HG03460 (cell line): ENCODE measurements around the gene TFF2.

ENCODE experiments used
- ATAC-seq: cut with Tn5 transposase; IDR thresholded peaks from one replicate; pipeline ENCODE4 v1.9.1; 2021; ENCODE audit not compliant: unreplicated experiment

TFF2 gene, protein sequence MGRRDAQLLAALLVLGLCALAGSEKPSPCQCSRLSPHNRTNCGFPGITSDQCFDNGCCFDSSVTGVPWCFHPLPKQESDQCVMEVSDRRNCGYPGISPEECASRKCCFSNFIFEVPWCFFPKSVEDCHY

GRCh38 chr21:42350927-42351426 lies at the start of gene TFF2:
TFF2 (minus strand) TSS chr21:42350994; CDS start chr21:42350957, 37 bp downstream.
- ATAC-seq = no peak

DNA sequence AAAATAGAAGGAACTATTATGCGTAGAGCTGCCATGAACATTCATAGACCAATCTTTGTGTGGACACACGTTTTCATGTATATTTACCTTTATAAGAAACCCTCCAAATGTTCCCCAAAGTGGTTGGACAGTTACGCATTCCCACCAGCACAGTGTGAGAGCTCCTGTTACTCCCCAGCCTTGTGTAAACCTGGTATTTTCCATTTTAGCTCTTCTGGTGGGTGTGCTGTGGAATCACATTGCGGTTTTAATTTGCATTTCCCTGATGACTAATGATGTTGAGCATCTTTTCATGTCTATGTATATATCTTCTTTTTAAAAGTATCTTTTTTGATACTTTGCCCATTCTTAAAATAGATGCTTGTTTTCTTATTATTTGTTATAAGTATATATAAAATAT lies 49.7 kb upstream of the TFF2 start:
- no peak for ATAC-seq

DNA sequence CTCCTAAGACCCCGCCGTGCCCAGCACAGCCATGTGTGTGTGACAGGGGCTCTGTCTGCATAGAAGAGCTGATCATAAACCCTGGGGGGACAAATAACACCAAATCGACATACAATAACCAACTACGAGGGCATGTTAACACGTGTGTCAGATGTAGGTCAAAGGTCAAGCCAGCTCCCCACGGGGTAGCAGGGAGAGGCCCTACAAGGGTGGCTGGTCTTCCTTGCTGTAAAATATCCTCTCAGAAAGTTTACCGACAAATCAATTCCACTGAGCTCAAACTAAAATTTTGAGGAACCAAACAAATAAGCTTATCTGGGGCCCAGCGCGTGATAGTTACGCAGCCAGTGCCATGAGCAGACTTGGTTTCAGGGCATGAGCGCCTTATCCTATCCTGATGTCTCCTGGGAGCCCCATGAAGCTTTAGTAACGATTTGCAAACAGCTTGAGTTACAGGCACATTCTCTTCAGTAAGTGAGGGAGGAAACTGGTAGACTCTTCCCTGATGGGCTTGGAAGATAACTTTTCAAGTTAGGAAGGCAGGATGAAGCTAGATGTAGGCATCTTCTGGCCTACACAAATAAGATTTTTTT lies 47.7 kb upstream of the TFF2 start:
- ATAC-seq = no peak

DNA sequence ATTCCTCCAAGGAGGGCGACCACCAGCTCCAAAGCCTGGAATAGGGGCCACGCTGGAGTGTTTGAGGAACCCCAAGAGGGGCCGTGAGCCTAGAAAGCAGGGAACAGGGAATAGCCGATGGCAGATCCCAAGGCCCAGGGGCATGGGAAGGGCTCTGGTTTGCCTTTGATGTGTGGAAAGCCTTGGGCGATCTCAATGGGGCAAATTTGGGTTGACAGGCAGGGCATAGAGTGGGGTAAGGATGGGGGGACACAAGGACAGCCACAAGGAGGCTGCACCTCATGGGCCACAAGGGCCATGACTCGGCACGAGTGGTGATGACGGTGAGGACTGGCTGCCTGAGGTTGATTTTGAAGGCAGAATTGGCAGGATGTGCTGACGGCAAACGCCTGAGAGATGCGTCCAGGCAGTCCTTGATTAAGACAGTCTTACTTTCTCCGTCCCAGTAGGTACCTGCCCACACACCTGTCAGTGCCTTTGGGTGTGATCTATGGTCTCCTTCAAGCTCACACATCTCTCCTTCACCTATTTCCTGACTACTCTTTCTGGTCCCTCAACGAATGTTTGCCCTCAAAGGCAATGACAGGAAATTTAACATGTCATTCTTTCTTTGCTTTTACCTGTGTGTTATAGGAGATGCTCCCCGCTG lies 47.1 kb upstream of the TFF2 start:
- ATAC-seq = no peak

- ATAC-seq = no peak
Observed at GRCh38 chr21:42396799-42397745, 46.3 kb upstream of the TFF2 start.

DNA sequence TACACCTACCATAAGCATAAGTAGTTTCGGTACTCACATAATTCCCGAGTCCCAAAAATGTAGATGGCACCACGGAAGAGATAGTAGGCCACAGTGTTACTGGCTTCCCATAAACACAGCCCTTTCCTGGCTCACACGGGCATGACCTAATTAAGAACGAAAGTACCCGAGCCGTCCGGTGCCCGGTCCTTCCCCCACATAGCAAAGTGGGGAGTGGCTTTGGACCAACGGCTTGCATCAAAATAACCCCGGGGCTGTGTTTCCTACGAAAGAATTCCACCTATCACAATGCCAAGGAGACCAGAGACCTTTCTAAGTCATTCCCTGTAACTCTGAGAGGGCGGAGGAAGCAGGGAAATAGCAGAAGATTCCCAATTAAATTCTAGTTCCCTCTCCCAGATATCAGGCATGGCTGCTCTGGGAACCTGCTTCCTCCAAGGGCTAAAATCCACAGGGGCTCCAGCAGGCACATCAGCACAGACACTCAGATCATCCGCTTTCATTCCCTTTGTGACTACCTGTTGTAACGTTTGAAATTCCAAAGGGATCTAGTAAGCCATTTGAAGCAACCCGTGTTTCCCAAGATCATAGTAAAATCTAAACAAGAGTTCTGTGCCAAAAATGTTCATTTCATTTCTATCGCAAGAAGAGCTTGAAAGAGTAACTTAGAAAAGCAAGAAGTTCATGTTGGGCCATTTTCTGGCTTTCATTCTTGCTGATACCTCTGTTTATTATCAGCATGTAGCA lies 45.3 kb upstream of the TFF2 start, which contains the start of gene TMPRSS3:
Gene TMPRSS3 (minus strand): TSS at position 148 of the 747 bp plus-strand sequence. CDS start 635 bp downstream, outside the sequence.
- ATAC-seq = no peak

DNA sequence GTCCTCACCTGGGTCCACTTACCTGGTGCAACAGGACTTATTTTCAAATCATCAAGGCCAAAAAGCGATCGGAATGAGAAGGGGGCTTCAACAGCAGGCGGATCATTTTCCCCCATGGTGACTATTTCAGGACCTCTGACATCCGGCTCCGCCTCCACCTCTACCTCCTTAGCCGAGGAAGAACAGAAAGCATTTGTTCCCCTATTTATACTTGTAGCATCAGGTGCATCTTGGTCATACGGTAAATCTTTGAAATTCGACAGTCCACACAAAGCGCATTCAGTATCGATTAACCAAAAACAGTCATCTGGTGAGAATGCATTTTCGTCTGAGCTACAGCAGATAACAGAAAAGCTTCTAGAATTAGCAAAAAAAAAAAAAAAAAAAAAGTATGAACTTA lies 44.5 kb upstream of the TFF2 start:
- ATAC-seq = no peak

DNA sequence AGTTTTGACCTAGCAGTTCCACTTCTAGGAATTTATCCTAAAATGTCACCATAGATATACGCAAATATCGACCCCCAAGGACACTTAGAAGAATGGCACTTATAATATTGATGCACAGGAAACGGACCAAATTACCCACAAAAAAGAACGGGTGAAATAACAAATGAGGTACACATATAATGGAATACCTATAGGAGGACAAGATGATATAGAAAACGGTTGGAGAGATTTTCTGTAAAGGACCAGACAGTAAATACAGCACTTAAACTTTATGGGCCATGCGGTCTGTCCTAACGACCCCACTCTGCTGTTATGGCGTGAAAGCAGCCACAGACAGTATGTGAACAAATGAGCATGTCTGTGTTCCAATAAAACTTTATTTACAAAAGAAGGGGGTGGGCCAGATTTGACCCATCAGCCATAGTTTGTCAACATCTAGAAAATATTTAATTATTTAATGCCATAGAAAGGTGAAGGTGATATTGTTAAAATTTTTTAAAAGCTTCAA lies 42.7 kb upstream of the TFF2 start:
- ATAC-seq = no peak

DNA sequence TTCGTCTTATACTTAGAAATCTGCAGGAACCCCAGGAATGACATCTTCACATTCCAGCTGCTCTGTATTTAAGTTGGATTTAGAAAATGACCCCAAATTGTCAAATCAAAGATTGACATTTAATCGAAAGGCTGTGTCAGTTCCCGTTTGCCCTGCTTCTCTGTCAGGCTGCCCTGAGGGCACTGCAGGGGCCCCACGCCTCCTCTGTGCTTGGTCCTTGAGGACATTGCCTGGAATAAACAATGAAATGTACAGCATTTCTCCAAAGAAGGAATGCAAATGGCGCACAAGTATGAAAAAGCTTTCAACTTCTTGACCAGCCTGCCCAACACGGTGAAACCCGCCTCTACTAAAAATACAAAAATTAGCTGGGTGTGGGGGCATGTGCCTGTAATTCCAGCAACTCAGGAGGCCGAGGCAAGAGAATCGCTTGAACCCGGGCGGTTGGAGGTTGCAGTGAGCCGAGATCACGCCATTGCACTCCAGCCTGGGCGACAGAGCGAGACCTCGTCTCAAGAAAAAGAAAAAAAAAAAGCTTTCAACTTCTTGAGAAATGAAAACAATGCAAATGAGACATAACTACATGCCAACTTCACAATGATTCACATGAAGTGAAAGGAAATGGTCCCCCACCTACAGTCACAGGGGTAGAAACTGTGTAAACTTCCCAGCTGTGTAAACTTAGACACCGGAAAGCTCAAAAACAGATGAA lies 42.1 kb upstream of the TFF2 start:
- peak; percentile 79 for ATAC-seq

- no peak for ATAC-seq
Observed at GRCh38 chr21:42391297-42391696, 40.5 kb upstream of the TFF2 start.

- ATAC-seq = no peak
Observed at GRCh38 chr21:42390696-42391095, 39.9 kb upstream of the TFF2 start.

- ATAC-seq = no peak
Observed at GRCh38 chr21:42390193-42390592, 39.4 kb upstream of the TFF2 start.

DNA sequence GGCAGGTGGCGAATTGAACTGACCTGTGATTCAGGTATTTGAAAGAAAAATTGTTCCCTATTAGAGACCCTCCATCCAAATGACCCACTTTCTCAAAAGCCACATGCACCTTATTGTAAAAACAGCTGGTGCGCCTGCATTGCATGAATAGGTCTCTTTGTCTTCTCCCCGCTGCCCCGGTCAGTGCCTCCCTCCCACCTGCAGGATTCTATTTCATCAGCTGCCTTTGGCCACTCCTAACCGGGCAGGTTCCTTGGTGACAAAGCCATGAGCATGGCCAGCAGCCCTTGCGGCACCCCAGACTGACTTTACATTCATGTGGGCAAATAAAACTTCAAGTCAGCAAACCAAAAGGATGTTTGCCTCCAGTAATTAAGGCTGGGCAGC lies 38.6 kb upstream of the TFF2 start:
- ATAC-seq = no peak

DNA sequence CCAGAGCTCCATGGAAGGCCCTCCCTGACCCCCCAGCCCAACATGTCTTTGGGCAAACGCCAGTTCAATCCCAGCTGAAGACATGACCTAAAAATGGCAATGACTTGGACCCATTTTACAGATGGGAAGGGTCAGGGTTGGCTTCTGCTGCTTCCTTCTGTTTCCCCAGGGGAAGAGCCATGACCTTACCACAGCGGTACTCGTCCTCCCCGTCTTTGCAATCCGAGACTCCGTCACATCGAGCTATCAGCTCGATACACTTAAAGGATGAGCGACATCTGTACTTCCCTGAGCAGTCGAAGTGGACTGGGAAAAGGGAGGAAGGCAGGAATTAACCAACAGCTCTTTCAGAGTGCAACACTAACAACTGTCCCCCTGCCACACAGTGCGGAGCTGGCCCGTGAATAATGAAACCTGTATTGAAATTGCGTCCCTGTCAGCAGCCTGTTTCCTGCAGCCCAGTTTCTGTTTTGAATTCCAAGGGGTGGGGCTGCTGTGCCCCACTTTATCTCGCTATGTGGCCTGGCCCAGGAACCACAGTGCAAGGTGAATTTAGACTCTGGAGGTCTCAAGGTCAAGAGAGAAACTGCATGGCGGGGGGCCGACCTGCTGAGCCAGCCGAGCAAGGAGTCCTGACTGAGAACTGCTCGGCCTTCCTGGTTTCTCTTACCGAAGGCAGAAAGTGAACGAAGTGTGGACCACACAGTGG lies 38.1 kb upstream of the TFF2 start:
- ATAC-seq = no peak

DNA sequence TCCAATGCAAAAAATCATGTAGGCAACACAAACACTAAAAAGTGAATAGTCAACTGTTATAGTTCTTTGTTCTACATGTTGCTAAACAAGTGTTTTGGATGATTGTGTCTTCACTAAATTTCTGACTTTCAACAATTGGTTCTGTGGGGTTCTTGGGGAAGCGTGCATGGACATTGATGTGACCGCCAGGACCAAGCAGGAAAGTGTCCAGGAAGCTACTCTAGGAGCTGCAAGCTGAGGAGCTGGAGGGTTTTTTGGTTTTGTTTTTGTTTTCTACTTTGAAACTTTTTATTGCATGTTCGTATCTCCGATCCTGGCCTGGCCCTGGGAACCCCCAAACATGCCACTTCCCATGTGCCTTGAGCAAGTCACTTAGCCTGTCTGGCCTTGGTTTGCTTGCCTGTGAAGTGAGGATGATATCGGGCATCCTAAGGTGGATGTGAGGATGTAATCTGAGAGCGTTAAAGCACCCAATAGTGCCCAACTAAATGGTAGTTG lies 37.1 kb upstream of the TFF2 start:
- no peak for ATAC-seq

DNA sequence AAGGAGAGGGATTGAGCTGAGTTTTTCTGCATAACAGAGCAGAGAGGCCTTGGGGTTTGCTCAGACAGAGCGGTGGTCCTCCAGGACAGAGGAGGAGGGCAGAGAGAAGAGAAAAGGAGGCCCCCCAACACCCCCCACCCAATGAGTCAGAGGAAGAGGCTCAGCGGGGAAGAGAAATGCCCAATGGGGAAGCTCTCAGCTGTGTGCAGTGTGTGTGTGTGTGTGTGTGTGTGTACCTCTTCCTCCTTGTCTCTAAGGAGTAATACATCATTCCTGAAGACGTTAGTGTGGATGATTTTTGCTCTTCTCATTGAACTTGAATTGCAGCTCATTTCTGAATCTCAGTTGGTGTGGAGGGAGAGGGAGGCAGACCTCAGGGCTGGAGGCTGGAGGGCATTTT lies 36.4 kb upstream of the TFF2 start:
- no peak for ATAC-seq

DNA sequence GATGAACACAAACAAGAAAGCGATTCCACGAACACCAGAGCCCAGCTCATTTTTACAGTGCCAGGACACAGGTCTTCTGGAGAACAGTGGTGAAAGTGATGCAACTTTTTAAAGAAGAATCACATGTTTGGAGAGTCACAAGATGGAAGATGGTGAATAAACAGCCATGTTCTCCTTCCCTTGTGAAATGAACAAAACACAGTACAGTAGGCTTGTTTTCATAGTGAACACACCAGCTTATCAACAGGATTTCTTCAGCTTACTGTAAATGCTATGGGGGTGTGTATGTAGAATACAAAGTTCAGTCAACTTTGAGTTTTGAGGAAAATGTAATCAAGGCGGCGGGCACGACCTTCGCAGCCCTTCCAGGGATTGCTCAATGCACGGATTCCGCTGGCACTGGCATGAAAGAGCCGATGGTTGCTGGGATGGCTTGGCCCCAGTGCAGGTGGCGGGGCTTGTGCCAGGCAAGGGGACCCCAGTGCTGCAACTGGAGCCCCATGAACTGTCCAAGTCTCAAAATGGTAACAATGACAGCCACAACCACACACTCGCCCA lies 35.3 kb upstream of the TFF2 start:
- no peak for ATAC-seq

- no peak for ATAC-seq
Observed at GRCh38 chr21:42385619-42386018, 34.8 kb upstream of the TFF2 start.

DNA sequence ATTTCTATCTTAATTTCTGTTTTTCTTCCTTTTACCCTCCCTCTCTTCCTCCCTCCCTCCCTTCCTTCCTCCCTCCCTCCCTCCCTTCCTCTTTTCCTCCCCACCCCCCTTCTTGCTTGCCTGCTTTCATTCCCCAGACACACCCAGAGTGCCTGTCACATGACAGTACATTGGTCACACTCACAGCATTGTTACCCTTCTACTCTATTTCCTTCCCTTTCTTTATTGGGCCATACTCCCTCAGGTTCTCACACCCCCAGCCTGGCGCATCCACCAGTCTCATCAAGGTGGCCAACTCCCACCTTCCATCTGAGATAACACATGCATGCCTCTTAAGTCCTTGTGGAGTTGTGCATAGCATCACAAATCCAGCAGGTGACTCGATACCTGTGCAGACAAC lies 34.2 kb upstream of the TFF2 start:
- no peak for ATAC-seq
